HG02623 (cell line): Measurements from ENCODE around the gene RSAD2.
"Not testable (repeated sequence)": the region's sequence is repeated elsewhere in the genome, so short reads cannot be mapped to it uniquely, and the experiment has no call there.

Source experiments
- ATAC-seq: cut with Tn5 transposase; IDR thresholded peaks from one replicate; pipeline ENCODE4 v1.9.1; 2021; ENCODE audit warnings: moderate library complexity; ENCODE audit not compliant: unreplicated experiment

RSAD2 gene, protein sequence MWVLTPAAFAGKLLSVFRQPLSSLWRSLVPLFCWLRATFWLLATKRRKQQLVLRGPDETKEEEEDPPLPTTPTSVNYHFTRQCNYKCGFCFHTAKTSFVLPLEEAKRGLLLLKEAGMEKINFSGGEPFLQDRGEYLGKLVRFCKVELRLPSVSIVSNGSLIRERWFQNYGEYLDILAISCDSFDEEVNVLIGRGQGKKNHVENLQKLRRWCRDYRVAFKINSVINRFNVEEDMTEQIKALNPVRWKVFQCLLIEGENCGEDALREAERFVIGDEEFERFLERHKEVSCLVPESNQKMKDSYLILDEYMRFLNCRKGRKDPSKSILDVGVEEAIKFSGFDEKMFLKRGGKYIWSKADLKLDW

DNA sequence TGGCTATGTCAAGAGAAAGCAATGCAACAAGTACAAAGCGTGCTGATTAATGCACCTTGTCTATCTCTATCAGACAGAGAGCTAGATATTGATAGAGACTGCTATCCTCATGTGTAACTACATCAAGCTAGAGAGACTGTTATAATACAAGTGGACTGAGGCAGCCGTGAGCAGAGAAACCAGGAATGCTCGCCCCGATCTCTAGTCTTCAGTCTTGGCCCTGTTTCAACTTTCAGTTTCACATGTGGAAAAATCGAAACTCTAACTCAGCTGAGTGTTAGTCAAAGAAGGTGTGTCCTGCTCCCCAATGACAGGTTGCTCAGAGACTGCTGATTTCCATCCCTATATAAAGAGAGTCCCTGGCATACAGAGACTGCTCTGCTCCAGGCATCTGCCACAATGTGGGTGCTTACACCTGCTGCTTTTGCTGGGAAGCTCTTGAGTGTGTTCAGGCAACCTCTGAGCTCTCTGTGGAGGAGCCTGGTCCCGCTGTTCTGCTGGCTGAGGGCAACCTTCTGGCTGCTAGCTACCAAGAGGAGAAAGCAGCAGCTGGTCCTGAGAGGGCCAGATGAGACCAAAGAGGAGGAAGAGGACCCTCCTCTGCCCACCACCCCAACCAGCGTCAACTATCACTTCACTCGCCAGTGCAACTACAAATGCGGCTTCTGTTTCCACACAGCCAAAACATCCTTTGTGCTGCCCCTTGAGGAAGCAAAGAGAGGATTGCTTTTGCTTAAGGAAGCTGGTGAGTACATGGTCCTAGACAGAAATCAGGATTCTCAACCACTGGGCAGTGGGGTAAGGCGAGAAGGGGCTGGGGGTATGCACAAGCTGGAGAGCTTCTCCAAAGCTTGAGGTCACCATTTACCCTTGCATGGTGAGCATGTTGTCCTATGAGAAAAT, at the start of gene RSAD2:
RSAD2 (plus strand) TSS at position 376 of the 903 bp plus-strand sequence; CDS start at position 400, 24 bp downstream.
- peak; percentile 83 for ATAC-seq

DNA sequence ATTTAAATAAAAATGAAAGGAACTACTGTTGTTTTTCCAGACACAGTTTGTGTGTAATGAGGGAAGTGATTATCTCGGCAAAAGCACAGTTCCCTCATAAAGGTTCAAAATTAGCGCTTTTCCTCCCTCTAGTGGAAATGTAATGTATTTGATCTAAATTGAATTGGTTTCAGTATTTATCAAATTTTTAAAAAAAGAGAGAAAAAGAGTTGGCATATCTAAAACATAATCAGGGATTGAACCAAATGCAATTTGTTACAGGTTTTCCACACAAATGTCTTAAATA, 49.3 kb upstream of the RSAD2 start:
- no peak for ATAC-seq

DNA sequence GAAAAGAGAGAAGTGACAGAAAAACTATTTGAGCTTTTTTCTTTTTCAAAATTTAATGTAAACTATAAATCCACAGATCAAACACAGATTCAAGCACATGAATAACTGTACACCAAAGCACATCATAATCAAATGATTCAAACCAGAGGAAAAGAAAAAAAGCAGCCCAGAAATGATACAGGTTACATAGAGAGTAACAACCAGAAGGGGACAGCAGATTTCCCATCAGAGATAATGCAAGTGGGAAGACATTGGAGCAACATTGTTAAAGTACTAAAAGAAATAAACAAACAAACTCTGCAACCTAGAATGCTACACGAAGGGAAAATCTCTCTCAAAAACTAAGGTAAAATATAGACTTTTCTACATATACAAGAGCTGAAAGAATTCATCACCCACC, 46.3 kb upstream of the RSAD2 start:
- ATAC-seq: no peak

DNA sequence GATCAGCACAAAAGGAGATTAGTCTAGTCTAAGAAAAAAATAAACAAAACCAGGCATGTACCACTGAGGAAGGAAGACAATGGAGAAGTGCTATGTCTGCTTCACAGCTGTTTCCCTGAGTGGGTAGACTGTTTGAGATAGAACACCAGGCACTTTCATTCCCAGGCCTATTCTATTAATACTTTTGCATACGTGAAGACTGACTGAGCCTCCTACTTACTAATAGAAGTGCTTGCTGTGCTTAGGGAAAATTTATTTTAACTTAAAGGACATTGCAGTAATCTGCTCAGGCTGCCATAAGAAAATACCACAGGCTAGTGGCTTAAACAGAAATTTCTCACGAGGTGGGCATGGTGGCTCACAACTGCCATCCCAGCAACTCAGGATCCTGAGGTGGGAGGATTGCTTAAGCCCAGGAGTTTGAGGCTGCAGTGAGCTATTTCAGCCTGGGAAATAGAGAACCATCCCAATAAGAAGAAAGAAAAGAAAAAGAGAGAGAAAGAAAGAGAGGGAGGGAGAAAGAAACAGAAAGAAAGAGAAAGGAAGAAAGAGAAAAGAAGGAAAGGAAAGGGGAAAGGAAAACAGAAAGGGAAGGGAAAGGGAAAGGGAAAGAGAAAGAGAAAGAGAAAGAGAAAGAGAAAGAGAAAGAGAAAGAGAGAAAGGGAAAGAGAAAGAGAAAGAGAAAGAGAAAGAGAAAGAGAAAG, 44.8 kb upstream of the RSAD2 start:
- ATAC-seq: no peak

DNA sequence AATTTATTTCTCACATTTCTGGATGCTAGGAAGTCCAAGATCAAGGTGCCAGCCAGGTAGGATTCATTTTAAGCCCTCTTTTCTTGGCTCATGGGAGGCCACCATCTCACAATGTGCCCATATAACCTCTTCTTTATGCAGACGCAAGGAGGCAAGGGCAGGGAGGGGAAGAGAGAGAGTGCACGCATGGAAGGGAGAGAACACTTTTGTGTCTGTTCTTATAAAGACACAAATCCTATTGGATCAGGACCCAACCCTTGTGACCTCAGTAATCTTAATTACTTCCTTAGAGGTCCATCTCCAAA, 44.3 kb upstream of the RSAD2 start:
- no peak for ATAC-seq

DNA sequence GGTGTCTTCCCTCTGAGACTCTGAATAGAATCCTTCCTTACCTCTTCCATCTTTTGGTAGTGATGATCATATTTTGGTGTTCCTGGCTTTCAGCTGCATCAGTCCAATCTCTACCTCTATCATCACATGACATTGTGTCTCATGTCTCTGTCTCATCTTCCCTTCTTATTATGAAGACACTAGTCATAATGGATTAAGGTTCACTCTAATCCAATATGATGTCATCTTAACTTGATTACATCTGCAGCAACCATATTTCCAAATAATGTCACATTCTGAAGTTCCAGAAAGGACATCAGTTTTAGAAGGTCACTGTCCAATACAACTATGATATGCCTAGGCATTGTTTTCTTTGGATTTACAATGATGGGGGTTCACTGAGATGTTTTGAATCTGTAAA, 43.4 kb upstream of the RSAD2 start:
- no peak for ATAC-seq

DNA sequence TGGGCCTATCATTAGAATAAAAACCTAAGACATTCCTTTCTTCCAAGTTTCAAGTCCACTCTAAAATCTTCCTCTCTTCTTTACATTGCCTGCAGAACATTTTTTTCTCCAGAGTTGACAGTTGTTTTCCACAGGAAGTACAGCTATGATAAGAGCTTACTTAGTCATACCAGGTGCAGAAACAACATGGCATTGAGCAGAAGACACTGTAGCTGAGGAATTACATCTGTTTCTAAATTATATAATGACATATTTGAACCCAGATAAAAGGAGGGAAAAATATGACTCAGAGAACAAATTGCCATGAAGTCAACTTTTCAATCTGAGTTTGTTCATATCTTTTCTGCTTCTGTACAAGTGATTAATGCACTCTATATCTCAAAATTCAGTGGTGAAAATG, 42.1 kb upstream of the RSAD2 start:
- no peak for ATAC-seq

DNA sequence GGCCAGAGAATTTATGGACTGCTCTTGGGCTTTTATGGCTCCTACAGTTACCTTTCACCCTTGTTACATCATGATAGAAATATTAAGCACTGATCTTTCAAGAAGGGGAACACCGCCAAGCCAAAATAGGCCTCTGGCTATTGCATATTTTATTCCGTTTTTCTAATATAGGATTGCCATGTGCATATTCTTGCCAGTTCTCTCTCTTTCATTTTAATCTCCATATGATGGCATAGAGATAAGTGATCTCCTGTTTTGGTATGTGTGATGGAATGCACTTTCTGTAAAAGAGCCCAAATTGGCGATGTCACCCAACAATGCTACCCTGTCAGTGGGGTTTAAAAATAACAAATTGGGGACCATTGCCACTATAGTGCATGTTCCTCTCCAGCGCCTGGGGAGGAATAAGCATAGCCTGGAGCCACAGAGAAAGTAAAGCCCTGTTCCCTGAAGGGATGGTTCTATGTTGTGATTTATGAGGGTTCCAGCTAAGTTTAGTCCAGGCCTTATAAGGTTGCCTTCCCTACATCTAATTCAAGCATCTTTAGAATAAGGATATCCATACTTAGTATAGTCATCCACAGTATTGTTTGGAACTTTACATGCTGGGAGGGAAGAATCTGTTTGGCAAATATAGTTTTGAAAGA, 38.8 kb upstream of the RSAD2 start:
- ATAC-seq: no peak

DNA sequence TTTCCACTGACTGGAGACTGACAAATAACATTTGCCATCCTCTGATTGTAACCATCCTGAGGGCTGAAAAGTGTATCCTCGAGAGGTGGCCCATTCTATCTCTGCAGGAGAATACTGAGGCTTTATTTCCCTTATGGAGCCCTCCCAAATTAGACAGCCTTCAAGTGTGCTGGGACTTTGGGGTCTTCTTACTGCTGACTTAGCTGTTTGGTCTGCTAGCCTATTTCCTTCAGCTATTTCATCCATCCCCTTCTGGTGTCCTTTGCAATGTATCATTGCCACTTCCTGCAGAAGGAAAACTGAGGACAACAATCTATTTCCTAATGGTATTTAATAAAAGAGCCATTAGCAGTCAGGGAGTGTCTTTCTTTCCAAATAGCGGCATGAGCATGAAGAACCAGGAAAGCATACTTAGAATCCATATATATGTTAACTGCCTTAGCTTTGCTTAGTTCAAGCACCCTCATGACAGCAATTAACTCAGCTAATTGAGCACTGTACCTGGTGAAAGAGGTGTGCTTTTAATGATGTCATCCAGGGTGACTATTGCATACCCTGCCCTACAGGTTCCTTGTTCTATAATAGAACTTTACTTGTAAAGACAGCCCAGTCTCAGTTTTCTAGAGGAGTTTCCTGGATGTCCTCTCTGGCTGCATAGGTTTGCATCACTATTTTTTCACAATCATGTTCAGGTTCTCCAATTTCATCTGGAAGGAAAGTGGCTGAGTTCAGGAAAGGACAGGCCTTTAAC, 35.9 kb upstream of the RSAD2 start:
- no peak for ATAC-seq

DNA sequence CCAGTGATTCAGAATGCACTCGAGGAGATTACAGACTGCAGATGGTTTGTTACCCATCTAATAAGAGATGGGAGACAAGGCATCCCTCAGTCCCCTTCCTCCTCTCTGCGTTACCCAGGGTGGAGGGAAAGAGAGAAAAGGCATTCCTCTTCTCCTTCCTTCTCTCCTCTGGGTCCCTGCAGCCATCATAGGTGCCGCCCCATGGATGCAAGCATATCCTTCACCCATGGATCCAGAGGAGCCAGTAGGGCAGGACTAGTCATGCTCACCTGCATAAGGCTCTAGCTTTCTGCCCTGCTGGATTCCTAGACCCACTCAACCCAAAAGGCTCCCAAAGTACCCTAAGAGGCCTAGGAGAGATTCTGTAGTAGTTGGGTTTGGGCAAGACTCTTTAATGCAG, 32.3 kb upstream of the RSAD2 start:
- ATAC-seq: no peak

DNA sequence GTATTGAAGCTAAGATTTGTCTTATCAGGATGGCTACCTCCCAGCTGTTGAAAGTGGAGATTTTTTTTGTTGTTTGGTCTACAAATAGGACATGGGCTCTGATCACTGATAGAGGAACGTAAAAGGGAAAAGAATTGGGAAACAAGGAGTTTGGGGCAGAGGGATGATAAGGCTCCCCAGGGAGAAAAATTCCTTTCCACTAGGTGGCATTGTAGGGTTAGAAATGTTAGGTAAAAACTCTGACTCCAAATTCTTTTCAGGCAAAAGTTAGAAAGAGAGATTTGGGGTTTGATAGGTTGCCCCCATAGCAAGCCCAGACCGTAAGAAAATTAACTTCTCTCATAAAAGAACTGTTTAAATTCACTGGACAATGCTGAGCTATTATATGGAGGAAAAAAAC, 31.7 kb upstream of the RSAD2 start:
- ATAC-seq: no peak

DNA sequence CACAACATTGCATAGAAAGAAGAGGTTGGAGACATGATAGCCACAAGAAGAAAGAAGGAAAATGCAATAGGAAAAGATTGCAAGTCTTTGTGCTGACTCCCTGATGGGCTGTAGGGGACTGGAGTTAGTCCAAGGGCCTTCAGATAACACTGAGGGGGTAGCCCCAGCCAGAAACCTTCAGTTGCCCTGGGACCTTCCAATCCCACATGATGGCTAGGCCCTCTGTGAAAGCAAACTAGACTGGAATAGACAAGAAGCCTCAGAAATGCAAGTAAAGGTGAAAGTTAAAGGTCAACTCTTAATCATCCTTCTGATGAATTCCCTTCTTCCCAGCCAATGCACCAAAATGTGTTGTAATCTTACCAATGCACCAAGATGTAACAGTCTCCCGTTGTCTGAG, 31.0 kb upstream of the RSAD2 start:
- no peak for ATAC-seq

DNA sequence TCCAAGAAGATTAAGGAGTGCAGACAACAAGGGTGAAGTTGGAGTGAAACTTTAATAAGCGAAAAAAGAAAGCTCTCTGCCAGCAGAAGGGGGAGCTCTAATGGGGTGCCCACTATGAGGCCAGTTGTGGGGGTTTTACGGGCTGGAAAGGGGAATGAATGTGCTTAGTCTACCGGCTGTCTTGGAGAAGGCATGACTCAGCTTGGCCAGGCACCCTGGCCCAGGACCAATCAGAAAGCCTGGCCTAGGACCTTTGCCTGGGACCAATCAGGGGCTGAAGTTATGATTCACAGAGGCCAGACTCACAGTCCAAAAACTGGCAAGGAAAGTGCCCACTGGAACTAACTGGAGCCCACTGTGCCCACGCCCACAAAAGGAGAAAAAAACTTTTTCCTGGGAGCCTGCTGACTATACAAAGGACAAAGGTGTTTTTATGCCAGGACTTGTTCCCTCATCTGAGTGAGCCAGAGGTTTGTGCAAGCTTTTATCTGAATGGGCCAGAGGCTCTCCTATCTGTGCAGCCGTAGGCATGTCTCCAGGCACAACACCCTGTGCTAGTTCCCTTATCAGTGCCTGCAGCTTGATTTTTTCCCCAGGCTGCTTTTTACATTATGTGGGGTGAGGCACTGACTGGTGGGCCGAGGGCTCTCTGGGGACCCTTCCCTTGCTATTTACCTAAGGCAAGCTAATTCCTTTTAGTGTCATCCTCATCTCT, 30.5 kb upstream of the RSAD2 start:
- ATAC-seq: no peak

DNA sequence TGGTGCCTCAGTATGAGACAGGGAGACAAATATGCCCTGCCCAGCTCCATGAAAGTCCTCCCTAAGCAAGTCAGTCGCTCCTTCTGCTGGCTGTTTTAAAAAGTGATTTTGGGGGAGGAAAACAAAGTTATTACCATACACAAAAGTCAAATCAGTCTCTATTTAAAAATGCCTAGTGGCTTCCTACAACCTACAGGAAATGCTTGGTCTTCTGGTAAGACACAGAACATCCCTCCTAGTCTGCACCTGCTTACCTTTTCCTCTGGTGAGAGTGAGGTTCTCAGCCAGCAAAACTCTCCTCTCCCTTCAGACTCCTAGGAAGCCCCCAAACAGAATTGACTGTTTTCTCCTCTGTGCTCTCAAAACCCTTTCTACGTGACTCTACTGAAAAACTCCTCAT, 25.4 kb upstream of the RSAD2 start:
- no peak for ATAC-seq

DNA sequence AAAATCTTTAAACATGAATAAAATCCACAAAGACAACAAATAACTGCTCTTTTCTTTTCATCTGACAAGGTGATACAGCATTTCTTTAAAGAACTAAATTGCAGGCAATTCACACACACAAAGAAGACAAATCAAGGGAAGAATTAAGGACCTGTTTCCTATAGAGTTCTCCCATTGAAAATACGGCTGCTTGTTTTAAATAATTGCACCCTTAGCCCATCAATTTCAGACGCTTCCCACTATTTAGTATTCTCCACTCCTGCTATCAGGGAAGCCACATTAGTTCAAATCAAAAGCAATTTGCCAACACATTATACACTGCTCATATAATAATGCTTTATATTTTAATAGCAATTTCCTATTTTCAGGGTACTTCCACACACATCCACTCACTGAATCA, 23.2 kb upstream of the RSAD2 start:
- ATAC-seq: no peak

DNA sequence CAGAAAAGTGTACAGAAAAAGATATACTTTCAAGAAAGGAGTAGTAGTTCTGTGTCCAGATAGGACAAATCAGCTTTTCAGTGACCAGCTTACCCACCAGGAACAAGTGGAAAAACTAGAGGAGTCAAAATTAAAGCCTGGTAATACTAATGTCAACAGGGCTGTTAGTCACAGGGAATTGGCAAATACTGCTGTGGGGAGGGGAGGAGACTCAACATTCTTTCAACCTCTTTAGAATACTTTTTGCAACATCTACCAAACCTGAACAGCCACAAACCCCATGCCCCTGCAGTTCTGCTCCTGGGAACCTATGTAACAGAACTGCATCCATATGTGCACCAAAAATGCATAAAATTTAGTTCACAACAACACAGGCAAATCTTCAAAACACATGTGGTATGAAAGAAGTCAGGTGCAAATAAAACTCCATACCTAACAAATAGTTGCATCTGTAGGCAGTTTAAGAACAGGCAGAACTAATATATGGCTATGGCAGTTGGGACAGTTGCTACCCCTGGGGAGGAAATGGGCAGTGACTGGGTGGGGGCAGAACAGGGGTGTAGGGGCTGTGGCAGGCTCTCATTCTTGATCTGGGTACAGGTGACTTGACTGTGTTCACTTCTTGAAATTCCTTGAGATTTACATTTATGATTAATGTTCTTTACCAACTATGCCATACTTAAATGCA, 21.6 kb upstream of the RSAD2 start:
- ATAC-seq: no peak

DNA sequence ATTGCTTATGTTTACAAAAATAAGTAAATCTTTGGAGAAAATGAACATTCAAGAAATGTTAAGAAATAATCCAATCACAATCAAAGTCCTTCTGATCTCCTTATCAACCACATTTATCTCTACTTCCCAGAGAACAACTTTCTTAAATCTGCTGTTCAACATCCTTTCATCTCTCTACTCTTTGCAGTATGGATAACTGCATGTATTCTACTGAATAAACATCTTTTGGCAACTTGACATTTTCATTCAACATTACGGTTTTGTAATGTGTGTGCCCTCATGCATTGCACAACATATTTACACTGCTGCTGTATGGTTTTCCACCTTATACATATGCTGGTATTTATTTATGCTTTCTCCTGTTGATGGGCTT, 21.0 kb upstream of the RSAD2 start:
- no peak for ATAC-seq

DNA sequence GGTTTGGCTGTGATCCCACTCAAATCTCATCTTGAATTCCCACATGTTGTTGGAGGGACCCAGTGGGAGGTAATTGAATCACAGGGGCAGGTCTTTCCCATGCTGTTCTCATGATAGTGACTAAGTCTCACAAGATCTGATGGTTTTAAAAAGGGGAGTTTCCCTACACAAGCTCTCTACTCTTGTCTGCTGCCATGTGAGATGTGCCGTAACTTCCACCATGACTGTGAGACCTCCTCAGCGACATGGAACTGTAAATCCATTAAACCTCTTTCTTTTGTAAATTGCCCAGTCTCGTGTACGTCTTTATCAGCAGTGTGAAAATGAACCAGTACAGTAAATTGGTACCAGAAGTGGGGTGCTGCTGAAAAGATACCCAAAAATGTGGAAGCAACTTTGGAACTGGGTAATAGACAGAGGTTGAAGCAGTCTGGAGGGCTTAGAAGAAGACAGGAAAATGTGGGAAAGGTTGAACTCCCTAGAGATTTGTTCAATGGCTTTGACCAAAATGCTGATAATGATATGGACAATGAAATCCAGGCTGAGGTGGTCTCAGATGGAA, 19.0 kb upstream of the RSAD2 start:
- not testable (repeated sequence) for ATAC-seq

DNA sequence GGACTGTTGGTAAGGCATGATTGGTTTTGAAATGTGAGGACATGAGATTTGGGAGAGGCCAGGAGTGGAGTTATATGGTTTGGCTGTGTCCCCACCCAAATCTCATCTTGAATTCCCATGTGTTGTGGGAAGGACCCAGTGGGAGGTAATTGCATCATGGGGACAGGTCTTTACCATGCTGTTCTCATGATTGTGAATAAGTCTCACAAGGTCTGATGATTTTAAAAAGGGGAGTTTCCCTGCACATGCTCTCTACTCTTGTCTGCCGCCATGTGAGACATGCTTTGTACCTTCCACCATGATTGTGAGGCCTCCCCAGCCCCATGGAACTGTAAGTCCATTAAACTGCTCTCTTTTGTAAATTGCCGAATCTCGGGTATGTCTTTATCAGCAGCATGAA, 17.3 kb upstream of the RSAD2 start:
- no peak for ATAC-seq
